HL-60 (cell line): Measurements from ENCODE around the gene MAP4K5.
"Not testable (repeated sequence)": the region's sequence is repeated elsewhere in the genome, so short reads cannot be mapped to it uniquely, and the experiment has no call there.

Experiments used
- DNase-seq, 2 experiments: peaks; one replicate each; pipeline ENCODE4 v3.0.0-alpha.2; 2010 to 2020; ENCODE audit warnings: low read depth in 1 of 2, low spot score in 1 of 2
- H3K27ac ChIP-seq: fragments of 250-450 bp; sonication (Bioruptor Pico); replicated peaks from 2 replicates; pipeline ENCODE4 v1.5.1; 2020; ENCODE audit warnings: mild to moderate bottlenecking, moderate library complexity
- H3K27me3 ChIP-seq: fragments of 250-450 bp; sonication (Bioruptor Pico); 2 replicates; pipeline ENCODE4 v1.5.1; 2021; ENCODE audit warnings: mild to moderate bottlenecking, moderate library complexity; ENCODE audit not compliant: insufficient read depth, poor library complexity, severe bottlenecking
- H3K4me3 ChIP-seq: replicated peaks from 2 replicates; pipeline ENCODE4 v1.5.1; 2011; ENCODE audit warnings: mild to moderate bottlenecking, control low read depth, low read length; ENCODE audit not compliant: insufficient read depth
- GABPA ChIP-seq: IDR thresholded peaks from 2 replicates; pipeline ENCODE4 v1.6.1; 2012; ENCODE audit warnings: low read depth
- POLR2AphosphoS5 ChIP-seq: IDR thresholded peaks from 2 replicates; pipeline ENCODE4 v1.6.1; 2012; ENCODE audit warnings: low read depth
- SPI1 ChIP-seq: IDR thresholded peaks from 2 replicates; pipeline ENCODE4 v1.6.1; 2012; ENCODE audit warnings: low read depth, mild to moderate bottlenecking, borderline replicate concordance
- TF ChIP-seq, protein P1 (sequence below): IDR thresholded peaks from one replicate; pipeline ENCODE4 v1.5.1; 2011; ENCODE audit warnings: low read length, control low read depth, inconsistent platforms; ENCODE audit not compliant: insufficient read depth
- TF ChIP-seq, protein P2 (sequence below): IDR thresholded peaks from 2 replicates; pipeline ENCODE4 v1.6.1; 2012; ENCODE audit warnings: low read depth; ENCODE audit not compliant: insufficient replicate concordance

MAP4K5 gene

DNA sequence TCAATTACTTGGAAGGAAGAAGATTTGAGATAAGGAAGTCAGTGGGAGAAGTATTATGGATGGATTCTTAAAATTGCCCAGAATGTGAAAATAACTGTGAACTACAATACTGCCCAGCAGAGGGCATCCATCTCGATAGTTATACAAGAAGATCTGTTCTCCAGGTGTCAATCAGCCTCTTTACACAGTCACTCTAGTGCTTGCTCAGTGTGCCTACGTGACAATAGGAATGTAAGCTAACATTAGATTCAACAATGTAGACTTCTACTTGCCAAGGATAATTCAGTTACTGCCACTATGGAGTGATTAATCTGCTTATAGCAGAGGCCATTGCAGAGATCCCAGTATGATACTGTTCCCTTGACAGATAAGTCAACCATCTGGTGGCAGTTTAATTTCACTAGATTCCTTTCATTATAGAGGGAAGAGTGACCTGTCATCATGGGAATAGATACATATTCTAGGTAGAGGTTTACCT, 10.6 kb upstream of the MAP4K5 start:
- no peak overlapping the region for H3K27ac ChIP-seq
- peak in 1 of 2 experiments; percentile 44 for DNase-seq
- H3K4me3 ChIP-seq: no peak overlapping the region
- no peaks in the 10 kb centered on the region for H3K27me3 ChIP-seq
- TF ChIP-seq SPI1: no peak; the same call in 1 of the 2 replicates
- no peak for TF ChIP-seq POLR2AphosphoS5
- TF ChIP-seq, protein P1, sequence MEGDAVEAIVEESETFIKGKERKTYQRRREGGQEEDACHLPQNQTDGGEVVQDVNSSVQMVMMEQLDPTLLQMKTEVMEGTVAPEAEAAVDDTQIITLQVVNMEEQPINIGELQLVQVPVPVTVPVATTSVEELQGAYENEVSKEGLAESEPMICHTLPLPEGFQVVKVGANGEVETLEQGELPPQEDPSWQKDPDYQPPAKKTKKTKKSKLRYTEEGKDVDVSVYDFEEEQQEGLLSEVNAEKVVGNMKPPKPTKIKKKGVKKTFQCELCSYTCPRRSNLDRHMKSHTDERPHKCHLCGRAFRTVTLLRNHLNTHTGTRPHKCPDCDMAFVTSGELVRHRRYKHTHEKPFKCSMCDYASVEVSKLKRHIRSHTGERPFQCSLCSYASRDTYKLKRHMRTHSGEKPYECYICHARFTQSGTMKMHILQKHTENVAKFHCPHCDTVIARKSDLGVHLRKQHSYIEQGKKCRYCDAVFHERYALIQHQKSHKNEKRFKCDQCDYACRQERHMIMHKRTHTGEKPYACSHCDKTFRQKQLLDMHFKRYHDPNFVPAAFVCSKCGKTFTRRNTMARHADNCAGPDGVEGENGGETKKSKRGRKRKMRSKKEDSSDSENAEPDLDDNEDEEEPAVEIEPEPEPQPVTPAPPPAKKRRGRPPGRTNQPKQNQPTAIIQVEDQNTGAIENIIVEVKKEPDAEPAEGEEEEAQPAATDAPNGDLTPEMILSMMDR: no peak
- no peak for TF ChIP-seq GABPA

DNA sequence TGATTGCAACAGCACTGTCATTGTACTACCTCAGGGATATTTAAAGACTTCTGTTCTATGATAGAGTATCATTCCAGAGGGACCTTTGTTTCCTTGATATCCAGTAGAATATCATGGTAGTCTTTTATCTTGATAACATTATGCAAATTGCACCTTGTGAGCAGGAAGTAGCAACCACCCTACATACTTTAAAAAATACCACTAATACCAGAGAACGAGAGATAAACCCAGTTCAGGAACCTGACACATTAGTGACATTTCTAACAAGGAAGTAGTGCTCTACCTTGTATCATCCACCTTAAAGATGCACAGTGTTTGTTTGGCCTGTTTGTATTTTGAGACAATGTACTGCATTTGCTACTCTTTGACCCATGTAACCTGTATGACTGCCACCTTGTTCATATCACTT, 8.8 kb upstream of the MAP4K5 start:
- TF ChIP-seq SPI1: no peak
- TF ChIP-seq, protein P1: no peak
- TF ChIP-seq GABPA: no peak
- TF ChIP-seq, protein P2, sequence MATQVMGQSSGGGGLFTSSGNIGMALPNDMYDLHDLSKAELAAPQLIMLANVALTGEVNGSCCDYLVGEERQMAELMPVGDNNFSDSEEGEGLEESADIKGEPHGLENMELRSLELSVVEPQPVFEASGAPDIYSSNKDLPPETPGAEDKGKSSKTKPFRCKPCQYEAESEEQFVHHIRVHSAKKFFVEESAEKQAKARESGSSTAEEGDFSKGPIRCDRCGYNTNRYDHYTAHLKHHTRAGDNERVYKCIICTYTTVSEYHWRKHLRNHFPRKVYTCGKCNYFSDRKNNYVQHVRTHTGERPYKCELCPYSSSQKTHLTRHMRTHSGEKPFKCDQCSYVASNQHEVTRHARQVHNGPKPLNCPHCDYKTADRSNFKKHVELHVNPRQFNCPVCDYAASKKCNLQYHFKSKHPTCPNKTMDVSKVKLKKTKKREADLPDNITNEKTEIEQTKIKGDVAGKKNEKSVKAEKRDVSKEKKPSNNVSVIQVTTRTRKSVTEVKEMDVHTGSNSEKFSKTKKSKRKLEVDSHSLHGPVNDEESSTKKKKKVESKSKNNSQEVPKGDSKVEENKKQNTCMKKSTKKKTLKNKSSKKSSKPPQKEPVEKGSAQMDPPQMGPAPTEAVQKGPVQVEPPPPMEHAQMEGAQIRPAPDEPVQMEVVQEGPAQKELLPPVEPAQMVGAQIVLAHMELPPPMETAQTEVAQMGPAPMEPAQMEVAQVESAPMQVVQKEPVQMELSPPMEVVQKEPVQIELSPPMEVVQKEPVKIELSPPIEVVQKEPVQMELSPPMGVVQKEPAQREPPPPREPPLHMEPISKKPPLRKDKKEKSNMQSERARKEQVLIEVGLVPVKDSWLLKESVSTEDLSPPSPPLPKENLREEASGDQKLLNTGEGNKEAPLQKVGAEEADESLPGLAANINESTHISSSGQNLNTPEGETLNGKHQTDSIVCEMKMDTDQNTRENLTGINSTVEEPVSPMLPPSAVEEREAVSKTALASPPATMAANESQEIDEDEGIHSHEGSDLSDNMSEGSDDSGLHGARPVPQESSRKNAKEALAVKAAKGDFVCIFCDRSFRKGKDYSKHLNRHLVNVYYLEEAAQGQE: no peak
- TF ChIP-seq POLR2AphosphoS5: no peak
- no peak overlapping the region for H3K27ac ChIP-seq
- H3K4me3 ChIP-seq: no peak overlapping the region
- no peak for DNase-seq
- H3K27me3 ChIP-seq: no peaks in the 10 kb centered on the region

DNA sequence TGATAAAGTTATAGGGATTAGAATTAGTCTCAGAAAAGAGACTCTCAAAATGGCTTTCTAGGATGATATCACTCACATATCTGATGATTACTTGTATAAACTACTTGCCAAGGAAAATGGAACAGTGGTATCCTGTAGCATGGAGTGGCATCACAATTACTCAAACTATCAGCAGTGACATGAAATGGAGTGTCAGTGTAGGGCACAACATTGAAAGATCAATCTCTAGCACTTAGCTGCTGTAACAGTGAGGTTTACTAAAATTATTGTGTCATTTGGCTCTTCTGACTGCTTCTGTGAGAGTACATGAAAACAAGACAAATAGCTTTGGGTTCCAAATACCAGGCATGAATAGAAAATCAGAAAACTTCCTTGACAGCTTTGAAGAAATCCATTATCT, 6.7 kb upstream of the MAP4K5 start:
- Histone ChIP-seq H3K4me3 (no peak overlapping the region), H3K27ac (no peak overlapping the region), H3K27me3 (no peaks in the 10 kb centered on the region)
- no peak for DNase-seq
- TF ChIP-seq, protein P1: no peak
- TF ChIP-seq, protein P2: no peak
- TF ChIP-seq POLR2AphosphoS5 (no peak), GABPA (no peak), SPI1 (no peak)

DNA sequence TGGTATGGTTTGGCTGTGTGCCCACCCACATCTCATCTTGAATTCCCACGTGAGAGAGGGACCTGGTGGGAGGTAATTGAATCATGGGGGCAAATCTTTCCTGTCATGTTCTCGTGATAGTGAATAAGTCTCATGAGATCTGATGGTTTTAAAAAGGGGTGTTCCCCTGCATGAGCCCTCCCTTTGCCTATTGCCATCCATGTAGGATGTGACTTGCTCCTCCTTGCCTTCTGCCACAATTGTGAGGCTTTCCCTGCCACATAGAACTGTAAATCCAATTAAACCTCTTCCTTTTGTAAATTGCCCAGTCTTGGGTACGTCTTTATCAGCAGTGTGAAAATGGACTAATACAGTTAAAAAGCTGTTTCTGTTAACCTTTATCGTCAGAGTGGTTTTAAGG, 5.7 kb upstream of the MAP4K5 start:
- DNase-seq, H3K27me3 ChIP-seq, H3K4me3 ChIP-seq, H3K27ac ChIP-seq: not testable (repeated sequence)
